Colonic mucosa (tissue), 4 donors: Measurements from ENCODE around the gene TTC12. TPM values are rescaled to one million over a fixed set of nuclear protein-coding genes. Genes with fewer than 3 reads are reported as not detected.

ENCODE experiments used
- DNase-seq: peaks from one replicate; pipeline ENCODE4 v3.0.0-alpha.2; 2020
- H3K27ac ChIP-seq: fragments of 200-600 bp; one replicate; pipeline ENCODE4 v1.8.0; 2021
- H3K27me3 ChIP-seq: fragments of 200-600 bp; one replicate; pipeline ENCODE4 v1.8.0; 2021
- H3K36me3 ChIP-seq: fragments of 200-600 bp; one replicate; pipeline ENCODE4 v1.8.0; 2021
- H3K4me1 ChIP-seq: fragments of 200-600 bp; one replicate; pipeline ENCODE4 v1.8.0; 2021; ENCODE audit warnings: mild to moderate bottlenecking
- H3K4me3 ChIP-seq: fragments of 200-600 bp; one replicate; pipeline ENCODE4 v1.8.0; 2021
- H3K9ac ChIP-seq, 2 donors: one replicate each; pipeline ENCODE4 v1.7.0; 2013; ENCODE audit warnings: control low read depth in 2 of 2, low read depth in 2 of 2, low read length in 2 of 2
- H3K9me3 ChIP-seq: fragments of 200-600 bp; one replicate; pipeline ENCODE4 v1.8.0; 2021
- intact Hi-C: fragments of 100-400 bp; cut with DNase I; formaldehyde crosslinking; loops from one replicate; pipeline ENCODE4 v1.14.1; 2022
- total RNA-seq, 2 donors: library from RNA; stranded (reverse); fragmentation: NEBNext Ultra II Directional in 1 of 2; extraction: Animal tissue kit (Norgen Biotek cat#: 25700) in 1 of 2; gene quantifications; one replicate each; pipeline ENCODE4 v1.2.1, GENCODE V29; 2021
- TF ChIP-seq, protein P1 (sequence below): fragments of 200-600 bp; IDR thresholded peaks from one replicate; pipeline ENCODE4 v1.8.0; 2022; ENCODE audit warnings: antibody characterized with exemption, mild to moderate bottlenecking
- donor health status: healthy.
- donor health status: DM: no; HTN: no; CAD: no.
- donor health status: DM: no; HTN: no; CAD: no.

The TTC12 gene
- total RNA-seq, 2 donors from 2014 or later: 11.1 to 21.3 TPM

DNA sequence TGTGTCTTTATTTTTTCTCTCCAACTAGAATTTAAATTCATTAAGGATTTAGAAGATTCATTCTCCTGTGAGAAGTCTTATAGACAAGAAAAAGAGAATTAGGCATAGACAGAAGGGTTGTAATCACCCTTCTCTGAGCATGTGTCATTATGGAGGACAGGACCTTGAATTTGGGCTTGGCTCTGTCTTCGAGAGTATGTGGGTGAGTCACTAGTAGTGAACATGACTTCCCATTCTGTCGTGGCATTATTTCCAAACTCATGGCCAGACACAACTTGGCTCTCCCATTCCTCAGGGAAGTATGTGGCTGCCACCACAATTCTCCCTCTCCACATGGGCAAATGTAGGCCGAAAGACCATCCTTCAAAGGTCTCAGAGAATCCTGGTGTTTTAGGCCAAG, 58.9 kb downstream of the TTC12 start:
- Histone ChIP-seq H3K9ac (no peak overlapping the region), H3K4me1 (no peaks in the 10 kb centered on the region), H3K4me3 (no peak overlapping the region), H3K27me3 (no peaks in the 10 kb centered on the region), H3K27ac (no peak overlapping the region), H3K36me3 (no peaks in the 10 kb centered on the region), H3K9me3 (no peaks in the 10 kb centered on the region)
- no peak for DNase-seq
- intact Hi-C loops: no loop called here
- TF ChIP-seq, protein P1, sequence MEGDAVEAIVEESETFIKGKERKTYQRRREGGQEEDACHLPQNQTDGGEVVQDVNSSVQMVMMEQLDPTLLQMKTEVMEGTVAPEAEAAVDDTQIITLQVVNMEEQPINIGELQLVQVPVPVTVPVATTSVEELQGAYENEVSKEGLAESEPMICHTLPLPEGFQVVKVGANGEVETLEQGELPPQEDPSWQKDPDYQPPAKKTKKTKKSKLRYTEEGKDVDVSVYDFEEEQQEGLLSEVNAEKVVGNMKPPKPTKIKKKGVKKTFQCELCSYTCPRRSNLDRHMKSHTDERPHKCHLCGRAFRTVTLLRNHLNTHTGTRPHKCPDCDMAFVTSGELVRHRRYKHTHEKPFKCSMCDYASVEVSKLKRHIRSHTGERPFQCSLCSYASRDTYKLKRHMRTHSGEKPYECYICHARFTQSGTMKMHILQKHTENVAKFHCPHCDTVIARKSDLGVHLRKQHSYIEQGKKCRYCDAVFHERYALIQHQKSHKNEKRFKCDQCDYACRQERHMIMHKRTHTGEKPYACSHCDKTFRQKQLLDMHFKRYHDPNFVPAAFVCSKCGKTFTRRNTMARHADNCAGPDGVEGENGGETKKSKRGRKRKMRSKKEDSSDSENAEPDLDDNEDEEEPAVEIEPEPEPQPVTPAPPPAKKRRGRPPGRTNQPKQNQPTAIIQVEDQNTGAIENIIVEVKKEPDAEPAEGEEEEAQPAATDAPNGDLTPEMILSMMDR: no peak

DNA sequence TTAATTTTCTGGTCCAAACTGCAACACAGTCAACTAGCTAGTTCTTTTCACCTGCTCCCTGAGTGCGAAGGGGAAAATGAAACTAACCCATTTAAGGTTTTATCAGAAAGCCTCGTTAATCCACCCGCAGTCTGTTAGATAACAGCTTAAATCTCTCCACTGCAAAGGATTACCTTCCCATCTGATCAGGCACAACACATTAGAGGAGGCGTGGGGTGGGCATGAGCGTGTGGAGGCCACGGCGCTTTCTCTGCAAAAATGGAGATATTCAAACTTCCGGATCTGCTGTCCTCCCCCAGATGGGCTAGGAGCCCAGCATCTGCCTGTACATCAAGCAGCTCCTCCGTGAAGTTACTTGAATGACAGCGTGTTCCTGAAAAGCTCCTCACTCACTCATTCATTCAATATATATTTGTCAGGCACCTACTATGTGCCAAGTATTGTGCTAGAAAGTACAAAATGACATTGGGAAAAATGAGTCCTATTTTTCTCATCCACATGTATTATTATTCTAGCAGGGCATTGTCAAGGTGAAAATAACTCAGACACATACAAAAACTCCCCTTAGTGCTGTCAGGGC, 59.7 kb downstream of the TTC12 start:
- TF ChIP-seq, protein P1: no peak
- no peak overlapping the region for H3K27ac ChIP-seq
- H3K9me3 ChIP-seq: no peaks in the 10 kb centered on the region
- intact Hi-C loops: no loop called here
- no peaks in the 10 kb centered on the region for H3K27me3 ChIP-seq
- H3K36me3 ChIP-seq: no peaks in the 10 kb centered on the region
- H3K4me1 ChIP-seq: no peaks in the 10 kb centered on the region
- no peak for DNase-seq
- H3K4me3 ChIP-seq: no peak overlapping the region
- no peak overlapping the region for H3K9ac ChIP-seq

DNA sequence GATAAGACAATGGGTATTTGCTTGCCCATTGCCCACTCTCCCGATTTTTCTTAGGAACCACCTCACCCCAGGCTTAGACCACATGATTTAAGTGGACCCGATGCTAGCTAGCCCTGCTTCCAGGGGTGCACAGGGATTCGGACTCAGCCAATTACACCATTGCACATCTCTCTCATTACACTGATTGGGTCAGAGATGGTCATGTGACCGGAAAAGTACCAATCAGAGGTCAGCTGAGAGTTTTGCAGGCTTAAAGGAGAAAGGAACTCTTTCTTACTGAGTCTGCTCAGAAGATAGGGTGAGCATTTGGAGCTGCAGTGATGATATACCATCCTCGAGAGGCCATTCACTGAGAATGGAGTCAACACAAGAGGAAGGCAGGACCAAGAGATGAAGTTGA, 61.0 kb downstream of the TTC12 start:
- no peak for DNase-seq
- Histone ChIP-seq H3K9ac (no peak overlapping the region), H3K4me3 (no peak overlapping the region), H3K27ac (no peak overlapping the region), H3K4me1 (no peaks in the 10 kb centered on the region), H3K27me3 (no peaks in the 10 kb centered on the region), H3K36me3 (no peaks in the 10 kb centered on the region), H3K9me3 (no peaks in the 10 kb centered on the region)
- TF ChIP-seq, protein P1: no peak
- intact Hi-C loops: no loop called here

DNA sequence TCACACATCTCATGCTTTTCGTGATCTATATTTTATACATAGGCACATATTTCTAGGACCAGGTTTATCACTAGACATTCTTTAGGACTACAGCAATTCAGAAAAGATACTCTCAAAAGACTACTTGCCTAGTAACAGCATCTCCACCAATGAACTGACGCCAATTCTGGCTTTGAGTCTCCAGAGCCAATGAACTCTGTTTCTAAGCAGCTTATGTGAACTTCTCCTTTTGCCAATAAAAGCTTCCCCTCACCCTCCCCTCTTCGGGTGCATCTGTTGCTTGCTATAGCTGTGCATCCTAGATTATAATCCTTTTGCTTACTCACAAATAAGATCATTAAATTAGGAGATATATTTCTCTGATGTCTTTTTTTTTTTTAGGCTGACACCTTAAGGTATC, 61.8 kb downstream of the TTC12 start:
- intact Hi-C loops: no loop called here
- no peak for DNase-seq
- no peak overlapping the region for H3K27ac ChIP-seq

DNA sequence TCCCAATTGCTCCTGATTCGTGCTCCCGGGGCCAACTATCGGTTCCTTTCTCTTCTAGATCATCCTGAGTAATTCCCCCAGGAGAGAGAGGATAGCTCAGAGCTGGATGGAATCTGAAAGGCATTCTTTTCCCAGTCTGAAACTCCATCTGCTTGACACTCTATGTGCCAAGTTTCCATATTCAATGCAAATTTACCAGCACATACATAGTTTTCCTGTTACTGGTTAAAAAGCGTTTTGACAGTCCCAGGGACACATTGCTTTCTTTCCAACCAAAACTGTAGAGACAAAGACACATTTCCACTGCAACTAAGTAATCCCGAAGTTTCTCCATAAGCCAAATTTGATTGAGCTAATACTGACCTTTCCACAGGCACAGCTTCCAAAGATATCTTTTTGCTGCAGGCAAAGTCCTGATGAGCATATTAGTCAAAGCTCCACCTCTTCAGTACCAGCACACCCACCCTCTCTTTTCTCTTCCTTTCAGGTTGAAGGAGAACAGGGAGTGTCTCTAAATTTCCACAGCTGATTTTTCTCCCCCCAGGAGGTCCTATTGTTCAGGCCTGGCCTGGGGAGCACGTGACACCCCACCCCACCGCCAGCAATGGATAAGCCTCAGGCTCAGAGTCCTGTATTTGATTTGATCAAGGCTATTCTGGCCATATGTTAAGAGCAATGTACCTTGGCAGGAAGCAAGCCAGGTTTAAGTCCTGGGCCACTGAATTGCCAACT, 63.5 kb downstream of the TTC12 start:
- no peak for DNase-seq
- Histone ChIP-seq H3K27me3 (no peaks in the 10 kb centered on the region), H3K9me3 (no peaks in the 10 kb centered on the region), H3K36me3 (no peaks in the 10 kb centered on the region), H3K4me1 (no peaks in the 10 kb centered on the region), H3K9ac (no peak overlapping the region), H3K4me3 (no peak overlapping the region), H3K27ac (no peak overlapping the region)
- intact Hi-C loops: no loop called here
- TF ChIP-seq, protein P1: no peak

More for the DNA sequence above, 61.8 kb downstream of the TTC12 start:
- H3K36me3 ChIP-seq: no peaks in the 10 kb centered on the region
- TF ChIP-seq, protein P1: no peak
- no peaks in the 10 kb centered on the region for H3K9me3 ChIP-seq
- no peak overlapping the region for H3K4me3 ChIP-seq
- H3K9ac ChIP-seq: no peak overlapping the region
- no peaks in the 10 kb centered on the region for H3K4me1 ChIP-seq
- H3K27me3 ChIP-seq: no peaks in the 10 kb centered on the region
